Transverse colon (tissue), 4 donors: ENCODE data around the gene KLHL25. TPM values are rescaled to one million over a fixed set of nuclear protein-coding genes. Genes with fewer than 3 reads are reported as not detected.

Experiments
- DNase-seq: peaks from one replicate; pipeline ENCODE4 v3.0.0-alpha.2; 2019
- H3K27ac ChIP-seq, 4 donors: fragments of 200-600 bp; sonication (generic); 2 replicates each; pipeline ENCODE4 v1.5.1; 2016 to 2018; ENCODE audit warnings: inconsistent platforms in 4 of 4
- H3K27me3 ChIP-seq: fragments of 200-600 bp; sonication (generic); 2 replicates; pipeline ENCODE4 v1.5.1; 2017; ENCODE audit warnings: inconsistent platforms
- H3K36me3 ChIP-seq, 4 donors: fragments of 200-600 bp; sonication (generic); 2 replicates each; pipeline ENCODE4 v1.5.1; 2017 to 2019; ENCODE audit warnings: inconsistent platforms in 4 of 4
- H3K4me1 ChIP-seq, 4 donors: fragments of 200-600 bp; sonication (generic); 2 replicates each; pipeline ENCODE4 v1.5.1; 2017 to 2020; ENCODE audit warnings: inconsistent platforms in 4 of 4
- H3K4me3 ChIP-seq, 4 donors: fragments of 200-600 bp; sonication (generic); 1 replicate in 1 of 4; 2 replicates in 3 of 4; pipeline versions ENCODE4 v1.5.1 to v1.6.1; 2017 to 2019; ENCODE audit warnings: inconsistent platforms in 4 of 4
- H3K9me3 ChIP-seq, 2 donors: fragments of 200-600 bp; sonication (generic); 2 replicates each; pipeline ENCODE4 v1.5.1; 2017 to 2019; ENCODE audit warnings: inconsistent platforms in 2 of 2
- CTCF ChIP-seq, 5 experiments: fragments of 200-600 bp in 3 of 5; fragments of 450-650 bp in 2 of 5; sonication (generic) in 3 of 5; IDR thresholded peaks; 1 replicate in 2 of 5; 2 replicates in 3 of 5; pipeline ENCODE4 v1.5.1; 2016 to 2017; ENCODE audit warnings: antibody characterized with exemption in 5 of 5, inconsistent platforms in 3 of 5, mild to moderate bottlenecking in 2 of 5, moderate library complexity in 1 of 5
- EP300 ChIP-seq: sonication (generic); formaldehyde crosslinking; IDR thresholded peaks from one replicate; pipeline ENCODE4 v1.6.1; 2017; ENCODE audit warnings: antibody characterized with exemption, low read depth
- POLR2A ChIP-seq: fragments of 450-650 bp; IDR thresholded peaks from one replicate; pipeline ENCODE4 v1.6.1; 2016; ENCODE audit warnings: antibody characterized with exemption, mild to moderate bottlenecking, moderate library complexity
- POLR2AphosphoS5 ChIP-seq, 3 donors: sonication (generic); formaldehyde crosslinking; IDR thresholded peaks; one replicate each; pipeline ENCODE4 v1.6.1; 2016; ENCODE audit warnings: antibody characterized with exemption in 3 of 3
- WGBS, 2 donors: methylation state at CpG; one replicate each; pipeline ENCODE4 v1.1.5; 2018; ENCODE audit warnings: low coverage in 1 of 2; 5-methylcytosine and 5-hydroxymethylcytosine counted together
- in situ Hi-C, 4 donors: fragments of 200-750 bp; cut with MboI; loops; one replicate each; pipeline versions ENCODE4 v1.15.0 to v1.15.1; 2017; ENCODE audit warnings: low sequenced_read_pairs in 3 of 4, low pct_ligation_motif_present in 1 of 4, low pct_unique_long_range_greater_than_20kb in 1 of 4
- intact Hi-C: fragments of 100-400 bp; cut with DNase I; formaldehyde crosslinking; loops from one replicate; pipeline ENCODE4 v1.15.1; 2023; ENCODE audit warnings: low total_unique reads
- total RNA-seq, 4 donors: library from RNA; depleted of rRNA; stranded (reverse); fragments of >200 nt; gene quantifications; one replicate each; pipeline ENCODE4 v1.1.0, GENCODE V29; 2016

Gene KLHL25
- total RNA-seq, 4 donors from 2014 or later, result 10.1 to 36.0 (median 10.8) TPM

GRCh38 chr15:85761635-85762034 lies 33.1 kb downstream of the KLHL25 start:
- Histone ChIP-seq H3K27ac (no peak overlapping the region), H3K27me3 (no peaks in the 10 kb centered on the region), H3K9me3 (no peaks in the 10 kb centered on the region), H3K36me3 (no peaks in the 10 kb centered on the region), H3K4me1 (no peaks in the 10 kb centered on the region), H3K4me3 (no peak overlapping the region)
- TF ChIP-seq CTCF (IDR thresholded peaks at IDR 0.05) (no peak), EP300 (no peak), POLR2A (no peak), POLR2AphosphoS5 (IDR thresholded peaks at IDR 0.05) (no peak)
- DNase-seq, result no peak
- in situ Hi-C loops (no loop called here), intact Hi-C loops (no loop called here)
- 85% methylated on average over 9 of the region's 9 CpGs; no CpG with 5 or more reads in 1 of the 2 donors for WGBS, 2 donors

DNA sequence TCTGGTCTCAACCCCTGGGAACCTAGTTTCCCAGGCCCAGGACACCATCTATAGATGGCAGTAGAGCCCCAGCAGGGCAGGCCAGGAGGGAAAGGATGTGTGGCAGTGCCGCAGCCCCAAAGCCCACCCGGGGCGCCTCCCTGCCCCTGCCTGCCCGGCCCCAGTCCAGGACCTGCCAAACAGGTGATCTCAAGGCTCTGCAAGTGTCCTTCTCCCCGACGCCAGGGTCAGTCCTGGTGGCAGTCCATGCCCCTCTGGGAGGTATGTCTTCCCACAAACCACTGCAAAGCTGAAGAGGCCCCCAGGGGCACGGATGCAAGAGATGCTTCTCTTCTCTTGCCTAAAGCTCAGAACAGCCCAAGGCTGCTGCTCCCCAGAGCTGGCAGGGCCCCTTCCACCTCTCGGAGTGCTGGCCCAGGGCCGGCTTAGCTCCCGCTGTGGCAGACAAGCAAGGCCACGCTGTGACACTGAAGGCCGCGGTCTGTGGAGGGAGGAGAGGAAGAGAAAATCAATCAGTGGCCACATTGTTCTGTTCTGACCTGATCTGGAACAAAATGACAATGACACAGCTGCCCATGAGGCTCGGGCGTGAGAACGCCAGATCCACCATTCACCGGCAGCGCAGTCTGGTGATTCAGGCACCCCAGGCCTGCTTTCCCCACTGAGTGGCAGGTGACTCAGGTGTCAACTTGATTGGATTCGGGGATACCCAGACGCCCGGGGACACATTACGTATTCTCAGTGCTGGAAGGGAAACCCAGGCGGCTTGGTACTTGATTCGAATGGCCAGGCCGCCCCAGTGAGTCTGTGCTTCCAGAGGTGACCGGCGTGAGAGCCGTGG lies 34.0 kb downstream of the KLHL25 start:
- DNase-seq, result no peak
- H3K4me3 ChIP-seq, result no peak overlapping the region
- no peak overlapping the region for H3K27ac ChIP-seq
- in situ Hi-C loops (no loop called here), intact Hi-C loops (no loop called here)
- no peaks in the 10 kb centered on the region for H3K36me3 ChIP-seq
- 91 to 95% methylated on average over 10 to 28 of the region's 28 CpGs for WGBS, 2 donors
- H3K4me1 ChIP-seq, result no peaks in the 10 kb centered on the region
- TF ChIP-seq CTCF (IDR thresholded peaks at IDR 0.05), result no peak
- TF ChIP-seq POLR2A, result no peak
- TF ChIP-seq EP300, result no peak
- no peak for TF ChIP-seq POLR2AphosphoS5 (IDR thresholded peaks at IDR 0.05)
- H3K27me3 ChIP-seq, result no peaks in the 10 kb centered on the region
- H3K9me3 ChIP-seq, result no peaks in the 10 kb centered on the region

- intact Hi-C loops (no loop called here), in situ Hi-C loops (no loop called here)
- no peak overlapping the region for H3K4me3 ChIP-seq
- no peak for DNase-seq
- no peaks in the 10 kb centered on the region for H3K4me1 ChIP-seq
- no peaks in the 10 kb centered on the region for H3K27me3 ChIP-seq
- H3K9me3 ChIP-seq, result no peaks in the 10 kb centered on the region
- no peak overlapping the region for H3K27ac ChIP-seq
- no peaks in the 10 kb centered on the region for H3K36me3 ChIP-seq
- TF ChIP-seq CTCF (IDR thresholded peaks at IDR 0.05), result no peak
- no peak for TF ChIP-seq POLR2AphosphoS5 (IDR thresholded peaks at IDR 0.05)
- TF ChIP-seq EP300, result no peak
- no peak for TF ChIP-seq POLR2A
- 80 to 97% methylated on average over 1 to 6 of the region's 6 CpGs for WGBS, 2 donors
Observed at GRCh38 chr15:85760049-85760448, 34.7 kb downstream of the KLHL25 start.

GRCh38 chr15:85759376-85759775 lies 35.3 kb downstream of the KLHL25 start:
- H3K4me1 ChIP-seq, result no peaks in the 10 kb centered on the region
- TF ChIP-seq EP300, result no peak
- no peak for TF ChIP-seq POLR2A
- no peak for DNase-seq
- H3K4me3 ChIP-seq, result no peak overlapping the region
- 71% methylated on average over 13 of the region's 13 CpGs; no CpG with 5 or more reads in 1 of the 2 donors for WGBS, 2 donors
- no peaks in the 10 kb centered on the region for H3K27me3 ChIP-seq
- H3K36me3 ChIP-seq, result no peaks in the 10 kb centered on the region
- in situ Hi-C loops (no loop called here), intact Hi-C loops (no loop called here)
- H3K9me3 ChIP-seq, result no peaks in the 10 kb centered on the region
- H3K27ac ChIP-seq, result no peak overlapping the region
